ENCODE results near the gene PLAA.

The PLAA gene

DNA sequence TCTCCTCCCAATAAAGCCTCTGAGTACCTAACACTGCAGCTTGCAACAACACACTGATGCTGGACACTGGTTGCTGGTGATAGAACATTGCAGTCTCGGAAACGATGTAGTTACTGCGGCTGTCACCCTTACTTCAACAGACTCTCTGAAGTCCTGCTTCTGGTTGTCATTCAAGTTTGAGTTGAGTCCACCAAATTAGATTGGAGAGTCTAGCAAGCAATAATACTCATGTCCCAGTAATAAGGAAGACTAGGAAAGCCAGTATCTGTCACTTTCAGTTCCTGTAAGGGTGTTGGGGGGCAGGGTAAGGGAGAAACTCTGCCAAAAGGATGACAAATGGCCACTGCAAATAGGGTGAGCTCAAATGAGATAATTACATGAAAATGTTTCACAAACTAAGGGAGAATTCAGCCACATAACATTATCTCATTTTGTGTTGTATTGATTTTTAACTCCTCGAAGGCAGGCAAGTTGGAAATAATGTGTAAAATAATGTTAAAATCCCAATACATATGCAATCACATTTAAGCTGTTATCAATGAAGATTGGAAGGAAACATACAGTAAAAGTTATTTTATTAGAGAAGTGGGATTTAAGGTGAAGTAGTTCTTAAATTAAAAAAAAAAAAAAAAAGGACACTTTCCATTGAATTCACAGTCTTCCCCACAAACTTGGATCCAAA is 8.3 kb upstream of the PLAA start:
- no peaks in the 10 kb centered on the region for H3K36me3 ChIP-seq (ENCODE audit: control insufficient read depth, insufficient read depth, low read length)
- no peaks in the 10 kb centered on the region for H3K9me3 ChIP-seq (ENCODE audit: control insufficient read depth, insufficient read depth, low read length)
- peak overlapping the region; percentile 81 for H3K9ac ChIP-seq (ENCODE audit: low read depth, low read length)
- peaks cover 9% of the 10 kb centered on the region for H3K4me1 ChIP-seq (ENCODE audit: control insufficient read depth, insufficient read depth, low read length)
- peak overlapping the region; percentile 96 for H3K27ac ChIP-seq (ENCODE audit: low read depth, low read length)
- no peaks in the 10 kb centered on the region for H3K27me3 ChIP-seq (ENCODE audit: control insufficient read depth, insufficient read depth, low read length)
- peak overlapping the region; percentile 84 for H3K4me3 ChIP-seq (ENCODE audit: low read depth, low read length)

DNA sequence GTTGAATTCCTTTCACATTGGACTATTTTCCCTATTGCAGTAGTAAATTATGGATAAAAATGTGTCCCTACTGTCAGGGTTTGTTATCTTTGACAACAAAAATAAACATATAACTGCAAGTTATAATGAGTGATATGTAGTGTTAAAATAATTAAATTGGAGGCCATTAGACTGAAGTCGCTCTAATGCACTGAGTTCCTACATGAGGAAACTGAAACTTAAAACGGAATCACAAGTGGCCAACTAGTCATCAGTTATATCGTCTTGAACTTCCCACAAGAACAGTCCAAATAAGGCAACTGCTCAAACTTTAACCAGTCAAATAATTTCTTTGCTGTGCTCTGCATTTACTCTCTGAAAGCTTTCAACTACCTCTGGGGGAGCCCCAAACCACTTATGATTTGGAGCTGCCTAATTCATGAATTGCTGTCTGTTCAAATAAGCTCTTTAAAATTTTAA is 7.0 kb upstream of the PLAA start:
- Histone ChIP-seq H3K9me3 (ENCODE audit: control insufficient read depth, insufficient read depth, low read length) (no peaks in the 10 kb centered on the region), H3K4me3 (ENCODE audit: low read depth, low read length) (no peak overlapping the region), H3K27ac (ENCODE audit: low read depth, low read length) (no peak overlapping the region), H3K36me3 (ENCODE audit: control insufficient read depth, insufficient read depth, low read length) (no peaks in the 10 kb centered on the region), H3K9ac (ENCODE audit: low read depth, low read length) (no peak overlapping the region), H3K4me1 (ENCODE audit: control insufficient read depth, insufficient read depth, low read length) (peaks cover 9% of the 10 kb centered on the region), H3K27me3 (ENCODE audit: control insufficient read depth, insufficient read depth, low read length) (no peaks in the 10 kb centered on the region)

- Histone ChIP-seq H3K4me3 (ENCODE audit: low read depth, low read length) (no peak overlapping the region), H3K27me3 (ENCODE audit: control insufficient read depth, insufficient read depth, low read length) (no peaks in the 10 kb centered on the region), H3K36me3 (ENCODE audit: control insufficient read depth, insufficient read depth, low read length) (no peaks in the 10 kb centered on the region), H3K9me3 (ENCODE audit: control insufficient read depth, insufficient read depth, low read length) (no peaks in the 10 kb centered on the region), H3K9ac (ENCODE audit: low read depth, low read length) (no peak overlapping the region), H3K4me1 (ENCODE audit: control insufficient read depth, insufficient read depth, low read length) (peaks cover 9% of the 10 kb centered on the region), H3K27ac (ENCODE audit: low read depth, low read length) (no peak overlapping the region)
These were observed 4.8 kb upstream of the PLAA start for GRCh38 chr9:26951794-26952193.

DNA sequence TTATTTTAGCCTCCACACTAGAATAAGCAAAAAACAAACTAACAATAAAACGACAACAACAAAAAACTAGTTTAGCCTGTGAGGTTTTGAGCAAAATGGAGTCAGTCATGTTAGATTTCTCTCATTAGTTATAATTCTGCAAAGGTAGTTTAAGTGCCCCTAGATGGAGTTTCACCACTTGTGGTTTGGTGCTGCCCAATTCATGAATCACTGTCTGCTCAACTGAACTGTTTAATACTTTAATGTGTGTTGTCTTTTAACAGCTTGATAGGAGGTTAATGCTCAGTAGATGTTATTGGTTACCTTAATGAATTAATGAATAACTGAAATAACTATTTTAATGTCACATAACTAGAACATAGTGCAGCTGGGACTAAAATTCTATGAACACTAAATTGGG is 3.5 kb upstream of the PLAA start:
- H3K36me3 ChIP-seq (ENCODE audit: control insufficient read depth, insufficient read depth, low read length), result no peaks in the 10 kb centered on the region
- no peak overlapping the region for H3K27ac ChIP-seq (ENCODE audit: low read depth, low read length)

DNA sequence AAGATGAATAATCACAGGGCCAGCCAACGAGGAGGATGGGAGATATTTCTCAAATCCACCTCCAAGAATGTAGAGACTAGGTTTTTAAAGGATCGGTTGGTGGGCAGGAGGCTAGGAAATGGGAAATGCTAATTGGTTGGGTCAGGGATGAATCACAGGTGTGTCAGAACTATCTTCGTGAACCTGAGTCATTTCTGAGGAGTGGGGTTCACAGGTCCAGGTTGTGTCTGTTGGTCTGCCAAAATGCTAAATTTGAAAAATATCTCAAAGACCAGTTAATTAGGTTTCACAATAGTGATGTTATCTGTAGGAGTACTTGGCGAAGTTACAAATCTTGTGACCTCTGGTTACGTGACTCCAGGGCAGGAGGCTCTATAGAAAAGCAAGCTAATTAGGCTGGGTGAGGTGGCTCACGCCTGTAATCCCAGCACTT is 2.6 kb upstream of the PLAA start:
- Histone ChIP-seq H3K27me3 (ENCODE audit: control insufficient read depth, insufficient read depth, low read length) (no peaks in the 10 kb centered on the region), H3K27ac (ENCODE audit: low read depth, low read length) (no peak overlapping the region), H3K4me1 (ENCODE audit: control insufficient read depth, insufficient read depth, low read length) (0 out of 2 replicates have a peak, but pooled peaks cover 11% of the 10 kb centered on the region), H3K4me3 (ENCODE audit: low read depth, low read length) (no peak overlapping the region), H3K9ac (ENCODE audit: low read depth, low read length) (no peak overlapping the region), H3K36me3 (ENCODE audit: control insufficient read depth, insufficient read depth, low read length) (no peaks in the 10 kb centered on the region), H3K9me3 (ENCODE audit: control insufficient read depth, insufficient read depth, low read length) (no peaks in the 10 kb centered on the region)

More for the DNA sequence above, 3.5 kb upstream of the PLAA start:
- H3K9ac ChIP-seq (ENCODE audit: low read depth, low read length), result no peak overlapping the region
- no peaks in the 10 kb centered on the region for H3K9me3 ChIP-seq (ENCODE audit: control insufficient read depth, insufficient read depth, low read length)
- no peak overlapping the region for H3K4me3 ChIP-seq (ENCODE audit: low read depth, low read length)
- no peaks in the 10 kb centered on the region for H3K27me3 ChIP-seq (ENCODE audit: control insufficient read depth, insufficient read depth, low read length)
- H3K4me1 ChIP-seq (ENCODE audit: control insufficient read depth, insufficient read depth, low read length), result peaks cover 12% of the 10 kb centered on the region

GRCh38 chr9:26947736-26948135 is 694 bp upstream of the PLAA start:
- Histone ChIP-seq H3K36me3 (ENCODE audit: control insufficient read depth, insufficient read depth, low read length) (peaks cover 8% of the 10 kb centered on the region; the same call in 1 of the 2 replicates), H3K9ac (ENCODE audit: low read depth, low read length) (peak overlapping the region; percentile 99), H3K9me3 (ENCODE audit: control insufficient read depth, insufficient read depth, low read length) (no peaks in the 10 kb centered on the region), H3K4me1 (ENCODE audit: control insufficient read depth, insufficient read depth, low read length) (0 out of 2 replicates have a peak, but pooled peaks cover 11% of the 10 kb centered on the region), H3K4me3 (ENCODE audit: low read depth, low read length) (peak overlapping the region; percentile 98), H3K27ac (ENCODE audit: low read depth, low read length) (peak overlapping the region; percentile 99), H3K27me3 (ENCODE audit: control insufficient read depth, insufficient read depth, low read length) (no peaks in the 10 kb centered on the region)

DNA sequence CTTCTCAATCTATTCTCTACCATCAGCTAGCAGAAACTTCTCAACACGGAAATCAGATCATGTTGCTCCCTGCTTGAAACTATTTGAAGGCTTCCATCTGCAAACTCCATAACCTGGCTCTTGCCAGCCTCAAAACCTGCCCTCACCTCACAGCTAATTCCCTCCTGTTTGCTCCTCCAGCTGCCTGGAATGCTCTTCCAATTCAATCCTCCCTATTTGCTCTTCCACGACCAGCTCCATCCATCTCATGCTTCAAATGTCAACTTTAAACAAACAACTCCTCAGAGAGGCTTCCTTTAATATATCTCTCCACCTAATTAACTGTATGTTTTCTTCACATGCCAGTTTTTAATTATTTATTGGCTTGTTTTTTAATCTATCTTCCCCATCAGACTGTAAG is 1.5 kb downstream of the PLAA start:
- peaks cover 8% of the 10 kb centered on the region; the same call in 1 of the 2 replicates for H3K36me3 ChIP-seq (ENCODE audit: control insufficient read depth, insufficient read depth, low read length)
- H3K9me3 ChIP-seq (ENCODE audit: control insufficient read depth, insufficient read depth, low read length), result no peaks in the 10 kb centered on the region
- no peak overlapping the region for H3K27ac ChIP-seq (ENCODE audit: low read depth, low read length)
- H3K27me3 ChIP-seq (ENCODE audit: control insufficient read depth, insufficient read depth, low read length), result no peaks in the 10 kb centered on the region
- H3K4me3 ChIP-seq (ENCODE audit: low read depth, low read length), result peak overlapping the region; percentile 98
- peak overlapping the region; percentile 99 for H3K9ac ChIP-seq (ENCODE audit: low read depth, low read length)
- 0 out of 2 replicates have a peak, but pooled peaks cover 11% of the 10 kb centered on the region for H3K4me1 ChIP-seq (ENCODE audit: control insufficient read depth, insufficient read depth, low read length)

DNA sequence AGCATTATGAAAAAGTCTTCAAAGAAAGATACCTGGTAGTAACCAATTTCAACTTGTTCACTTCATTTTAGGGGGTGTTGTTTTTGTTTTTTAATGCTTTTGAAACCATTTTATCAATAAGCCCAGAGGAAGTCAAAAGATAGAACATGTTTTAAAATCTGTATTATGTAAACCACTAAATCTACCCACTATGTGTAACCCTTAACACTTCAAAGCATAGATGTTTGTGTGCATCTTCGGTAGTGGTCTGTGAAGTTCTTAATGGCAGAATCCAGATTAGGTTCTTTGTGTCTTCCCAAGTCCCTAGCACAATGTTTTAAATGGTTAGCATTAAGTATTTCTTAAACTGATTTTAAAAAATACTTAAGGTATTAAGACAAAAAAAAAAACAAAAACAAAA is 6.3 kb downstream of the PLAA start:
- no peaks in the 10 kb centered on the region for H3K27me3 ChIP-seq (ENCODE audit: control insufficient read depth, insufficient read depth, low read length)
- H3K27ac ChIP-seq (ENCODE audit: low read depth, low read length), result no peak overlapping the region
- peaks cover 19% of the 10 kb centered on the region for H3K4me1 ChIP-seq (ENCODE audit: control insufficient read depth, insufficient read depth, low read length)
- H3K4me3 ChIP-seq (ENCODE audit: low read depth, low read length), result no peak overlapping the region
- no peak overlapping the region for H3K9ac ChIP-seq (ENCODE audit: low read depth, low read length)
- no peaks in the 10 kb centered on the region for H3K9me3 ChIP-seq (ENCODE audit: control insufficient read depth, insufficient read depth, low read length)
- H3K36me3 ChIP-seq (ENCODE audit: control insufficient read depth, insufficient read depth, low read length), result peaks cover 8% of the 10 kb centered on the region; the same call in 1 of the 2 replicates

DNA sequence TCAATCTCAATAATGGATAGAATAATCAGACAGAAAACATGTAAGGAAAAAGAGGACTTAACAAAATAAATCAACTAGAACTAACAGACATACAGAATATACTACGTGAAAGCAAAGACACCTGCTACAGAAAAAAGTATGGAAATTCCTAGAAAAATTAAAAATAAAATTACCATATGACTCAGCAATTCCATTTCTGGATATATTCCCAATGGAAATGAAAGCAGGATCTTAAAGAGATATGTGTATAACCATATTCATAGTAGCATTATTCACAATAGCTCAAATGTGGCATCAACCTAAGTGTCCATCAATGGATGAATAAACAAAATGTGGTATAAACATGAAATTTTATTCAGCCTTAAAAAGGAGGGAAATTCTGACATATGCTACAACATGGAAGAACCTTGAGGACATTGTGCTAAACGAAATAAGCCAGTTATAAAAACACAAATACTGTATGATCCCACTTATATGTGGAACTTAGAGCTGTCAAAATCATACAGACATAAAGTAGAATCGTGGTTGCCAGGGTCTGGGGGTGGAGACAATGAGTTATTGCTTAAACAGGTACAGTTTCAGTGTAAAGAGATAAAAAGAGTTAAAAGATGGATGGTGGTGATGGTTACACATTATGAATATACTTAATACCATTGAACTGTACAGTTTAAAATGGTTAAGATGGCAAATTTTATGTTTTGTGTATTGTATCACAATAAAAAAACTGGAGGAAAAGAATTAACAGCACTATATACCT is 6.9 kb downstream of the PLAA start:
- Histone ChIP-seq H3K4me1 (ENCODE audit: control insufficient read depth, insufficient read depth, low read length) (peaks cover 15% of the 10 kb centered on the region), H3K27ac (ENCODE audit: low read depth, low read length) (no peak overlapping the region), H3K9ac (ENCODE audit: low read depth, low read length) (no peak overlapping the region), H3K36me3 (ENCODE audit: control insufficient read depth, insufficient read depth, low read length) (peaks cover 8% of the 10 kb centered on the region; the same call in 1 of the 2 replicates), H3K27me3 (ENCODE audit: control insufficient read depth, insufficient read depth, low read length) (no peaks in the 10 kb centered on the region), H3K9me3 (ENCODE audit: control insufficient read depth, insufficient read depth, low read length) (no peaks in the 10 kb centered on the region), H3K4me3 (ENCODE audit: low read depth, low read length) (no peak overlapping the region)

- Histone ChIP-seq H3K36me3 (ENCODE audit: control insufficient read depth, insufficient read depth, low read length) (peaks cover 9% of the 10 kb centered on the region; the same call in 1 of the 2 replicates), H3K27ac (ENCODE audit: low read depth, low read length) (no peak overlapping the region), H3K27me3 (ENCODE audit: control insufficient read depth, insufficient read depth, low read length) (no peaks in the 10 kb centered on the region), H3K4me1 (ENCODE audit: control insufficient read depth, insufficient read depth, low read length) (peaks cover 12% of the 10 kb centered on the region), H3K9ac (ENCODE audit: low read depth, low read length) (no peak overlapping the region), H3K9me3 (ENCODE audit: control insufficient read depth, insufficient read depth, low read length) (no peaks in the 10 kb centered on the region), H3K4me3 (ENCODE audit: low read depth, low read length) (no peak overlapping the region)
These were observed 9.1 kb downstream of the PLAA start for GRCh38 chr9:26937816-26938371.

- H3K36me3 ChIP-seq (ENCODE audit: control insufficient read depth, insufficient read depth, low read length), result peaks cover 18% of the 10 kb centered on the region
- no peak overlapping the region for H3K9ac ChIP-seq (ENCODE audit: low read depth, low read length)
- no peaks in the 10 kb centered on the region for H3K9me3 ChIP-seq (ENCODE audit: control insufficient read depth, insufficient read depth, low read length)
- H3K4me1 ChIP-seq (ENCODE audit: control insufficient read depth, insufficient read depth, low read length), result peaks cover 12% of the 10 kb centered on the region
- no peaks in the 10 kb centered on the region for H3K27me3 ChIP-seq (ENCODE audit: control insufficient read depth, insufficient read depth, low read length)
- H3K4me3 ChIP-seq (ENCODE audit: low read depth, low read length), result no peak overlapping the region
- no peak overlapping the region for H3K27ac ChIP-seq (ENCODE audit: low read depth, low read length)
These were observed 11.2 kb downstream of the PLAA start for GRCh38 chr9:26935847-26936246.
